ENCODE results near the gene SLC25A6.
"Not testable (repeated sequence)": the region's sequence is repeated elsewhere in the genome, so short reads cannot be mapped to it uniquely, and the experiment has no call there.

The SLC25A6 gene

GRCh38 chrX:1389181-1389992, 2.5 kb downstream of the SLC25A6 start:
- peak; percentile 58 for DNase-seq

GRCh38 chrX:1388651-1389050, 3.3 kb downstream of the SLC25A6 start:
- no peak for DNase-seq

- DNase-seq = peak; percentile 56
These were observed 4.7 kb downstream of the SLC25A6 start for GRCh38 chrX:1387141-1387776.

- no peak for DNase-seq
These were observed 5.4 kb downstream of the SLC25A6 start for GRCh38 chrX:1386338-1387127.

GRCh38 chrX:1385253-1386223, 6.4 kb downstream of the SLC25A6 start:
- no peak for DNase-seq

GRCh38 chrX:1384658-1385252, 7.2 kb downstream of the SLC25A6 start:
- peak; percentile 69 for DNase-seq

- DNase-seq = peak; percentile 66
These were observed 11.2 kb downstream of the SLC25A6 start for GRCh38 chrX:1380672-1381233.

GRCh38 chrX:1378306-1378759, 13.6 kb downstream of the SLC25A6 start:
- no peak for DNase-seq

GRCh38 chrX:1368385-1368698, 23.6 kb downstream of the SLC25A6 start:
- no peak for DNase-seq

- DNase-seq = not testable (repeated sequence)
These were observed 25.6 kb downstream of the SLC25A6 start for GRCh38 chrX:1366363-1366762.

- DNase-seq = no peak
These were observed 30.0 kb downstream of the SLC25A6 start for GRCh38 chrX:1361910-1362309.

GRCh38 chrX:1361275-1361674, 30.6 kb downstream of the SLC25A6 start:
- no peak for DNase-seq

GRCh38 chrX:1360171-1360570, 31.7 kb downstream of the SLC25A6 start:
- no peak for DNase-seq

- DNase-seq = no peak
These were observed 32.4 kb downstream of the SLC25A6 start for GRCh38 chrX:1359477-1359873.

GRCh38 chrX:1358793-1359476, 33.0 kb downstream of the SLC25A6 start:
- DNase-seq = no peak

GRCh38 chrX:1357993-1358392, 33.9 kb downstream of the SLC25A6 start:
- DNase-seq = no peak

GRCh38 chrX:1355131-1356046, 36.5 kb downstream of the SLC25A6 start:
- no peak for DNase-seq

- DNase-seq = no peak
These were observed 37.6 kb downstream of the SLC25A6 start for GRCh38 chrX:1354036-1355019.
